ENCODE measurements around the gene UNC79. TPM values are rescaled to one million over a fixed set of nuclear protein-coding genes. Genes with fewer than 3 reads are reported as not detected.

Gene UNC79
- total RNA-seq, 1 experiment from 2014 or later: 0.07 TPM

DNA sequence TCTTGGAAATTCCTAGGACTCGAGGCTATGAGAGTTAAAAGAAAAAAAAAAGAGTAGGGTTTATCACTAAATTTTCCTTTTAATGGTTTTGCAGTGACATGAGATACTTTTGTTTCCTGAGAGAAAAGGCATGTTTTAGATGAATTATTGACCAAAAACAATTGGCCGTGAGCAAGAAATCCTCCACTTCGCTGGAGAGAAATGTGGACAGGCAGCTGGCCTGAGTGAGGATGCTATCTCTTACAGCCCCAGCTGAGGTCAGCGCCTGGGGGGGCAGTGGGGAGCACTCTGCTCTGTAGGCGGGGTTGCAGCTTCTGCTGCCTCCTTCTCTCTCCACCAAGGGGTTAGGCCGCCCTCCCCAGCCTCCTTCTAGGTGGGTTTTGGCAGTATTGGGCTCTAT is 302.9 kb downstream of the UNC79 start:
- H3K4me1 ChIP-seq (replicated peaks; ENCODE audit: insufficient read depth): no peaks in the 10 kb centered on the region
- intact Hi-C loops (cut with micrococcal nuclease; ENCODE audit: unreplicated experiment): no loop called here
- ChIA-PET CTCF (no interaction called here), POLR2A (ENCODE audit: unreplicated experiment) (no interaction called here)
- H3K27ac ChIP-seq: no peak overlapping the region
- H4K20me1 ChIP-seq (ENCODE audit: insufficient read depth): no peaks in the 10 kb centered on the region
- TF ChIP-seq, protein P1, sequence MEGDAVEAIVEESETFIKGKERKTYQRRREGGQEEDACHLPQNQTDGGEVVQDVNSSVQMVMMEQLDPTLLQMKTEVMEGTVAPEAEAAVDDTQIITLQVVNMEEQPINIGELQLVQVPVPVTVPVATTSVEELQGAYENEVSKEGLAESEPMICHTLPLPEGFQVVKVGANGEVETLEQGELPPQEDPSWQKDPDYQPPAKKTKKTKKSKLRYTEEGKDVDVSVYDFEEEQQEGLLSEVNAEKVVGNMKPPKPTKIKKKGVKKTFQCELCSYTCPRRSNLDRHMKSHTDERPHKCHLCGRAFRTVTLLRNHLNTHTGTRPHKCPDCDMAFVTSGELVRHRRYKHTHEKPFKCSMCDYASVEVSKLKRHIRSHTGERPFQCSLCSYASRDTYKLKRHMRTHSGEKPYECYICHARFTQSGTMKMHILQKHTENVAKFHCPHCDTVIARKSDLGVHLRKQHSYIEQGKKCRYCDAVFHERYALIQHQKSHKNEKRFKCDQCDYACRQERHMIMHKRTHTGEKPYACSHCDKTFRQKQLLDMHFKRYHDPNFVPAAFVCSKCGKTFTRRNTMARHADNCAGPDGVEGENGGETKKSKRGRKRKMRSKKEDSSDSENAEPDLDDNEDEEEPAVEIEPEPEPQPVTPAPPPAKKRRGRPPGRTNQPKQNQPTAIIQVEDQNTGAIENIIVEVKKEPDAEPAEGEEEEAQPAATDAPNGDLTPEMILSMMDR (conservative IDR thresholded peaks at IDR 0.05): no peak
- no peak for TF ChIP-seq EZH2 (IDR thresholded peaks at IDR 0.05; ENCODE audit: low read depth)
- H3K79me2 ChIP-seq (ENCODE audit: low read depth): no peaks in the 10 kb centered on the region
- H3K9me2 ChIP-seq (ENCODE audit: insufficient read depth): no peaks in the 10 kb centered on the region
- no TSS peak for BruUV-seq (replicated peaks)
- no peak overlapping the region for H3K4me3 ChIP-seq
- H3K4me2 ChIP-seq: no peak overlapping the region
- no peak for DNase-seq
- H3K27me3 ChIP-seq (ENCODE audit: insufficient read depth, low read depth): peaks cover 63% of the 10 kb centered on the region; the same call in 1 of the 2 replicates
- no peaks in the 10 kb centered on the region for H3K9me3 ChIP-seq (ENCODE audit: insufficient read depth, low read depth)
- H2AFZ ChIP-seq: no peak overlapping the region
- H3F3A ChIP-seq (ENCODE audit: insufficient read depth, low read depth): no peaks in the 10 kb centered on the region
- H3K36me3 ChIP-seq (ENCODE audit: low read depth): no peaks in the 10 kb centered on the region

DNA sequence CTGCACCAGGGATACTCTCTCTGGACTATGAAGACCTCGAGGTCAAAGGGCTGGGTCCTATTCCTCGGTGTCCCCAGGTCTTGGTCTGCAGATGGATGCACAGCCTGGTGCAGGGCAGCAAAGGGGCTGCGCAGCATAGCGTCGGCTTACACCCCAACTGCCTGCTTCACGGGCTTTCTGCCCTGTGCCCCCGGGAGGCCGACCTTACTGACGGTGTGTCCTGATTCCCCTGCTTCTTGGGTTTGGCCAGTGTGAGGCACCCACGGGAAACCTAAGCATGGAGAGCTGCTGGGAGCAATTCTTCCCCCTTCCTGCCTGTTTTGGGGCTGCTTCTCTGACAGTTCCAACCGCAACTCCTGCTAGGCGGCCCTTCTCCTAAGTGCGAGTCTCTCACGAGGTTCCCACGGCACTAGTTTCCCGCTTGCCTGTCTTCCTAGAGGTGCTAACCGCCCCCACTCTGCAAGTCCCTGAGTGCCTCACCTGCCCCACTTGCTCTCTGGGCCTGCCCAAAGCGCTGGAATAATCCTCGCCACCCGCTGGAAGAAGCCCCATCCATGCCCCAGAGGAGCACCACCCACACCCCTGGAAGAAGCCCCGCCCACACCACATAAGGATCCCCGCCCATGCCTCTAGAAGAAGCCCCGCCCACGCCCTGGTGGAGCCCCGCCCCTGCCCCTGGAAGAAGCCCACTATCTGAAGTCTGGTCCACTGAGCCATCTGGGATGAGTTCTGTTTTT is 303.5 kb downstream of the UNC79 start:
- Histone ChIP-seq H4K20me1 (ENCODE audit: insufficient read depth) (no peaks in the 10 kb centered on the region), H3K4me3 (no peak overlapping the region), H3K4me2 (no peak overlapping the region), H3K9me3 (ENCODE audit: insufficient read depth, low read depth) (no peaks in the 10 kb centered on the region), H3K27me3 (ENCODE audit: insufficient read depth, low read depth) (peaks cover 64% of the 10 kb centered on the region; the same call in 1 of the 2 replicates), H2AFZ (no peak overlapping the region), H3K79me2 (ENCODE audit: low read depth) (no peaks in the 10 kb centered on the region), H3F3A (ENCODE audit: insufficient read depth, low read depth) (no peaks in the 10 kb centered on the region), H3K36me3 (ENCODE audit: low read depth) (no peaks in the 10 kb centered on the region), H3K9me2 (ENCODE audit: insufficient read depth) (no peaks in the 10 kb centered on the region), H3K4me1 (replicated peaks; ENCODE audit: insufficient read depth) (no peaks in the 10 kb centered on the region), H3K27ac (no peak overlapping the region)
- no TSS peak for BruUV-seq (replicated peaks)
- ChIA-PET CTCF (no interaction called here), POLR2A (ENCODE audit: unreplicated experiment) (no interaction called here)
- TF ChIP-seq, protein P1 (conservative IDR thresholded peaks at IDR 0.05): no peak
- no peak for TF ChIP-seq EZH2 (IDR thresholded peaks at IDR 0.05; ENCODE audit: low read depth)
- intact Hi-C loops (cut with micrococcal nuclease; ENCODE audit: unreplicated experiment): no loop called here
- no peak for DNase-seq

DNA sequence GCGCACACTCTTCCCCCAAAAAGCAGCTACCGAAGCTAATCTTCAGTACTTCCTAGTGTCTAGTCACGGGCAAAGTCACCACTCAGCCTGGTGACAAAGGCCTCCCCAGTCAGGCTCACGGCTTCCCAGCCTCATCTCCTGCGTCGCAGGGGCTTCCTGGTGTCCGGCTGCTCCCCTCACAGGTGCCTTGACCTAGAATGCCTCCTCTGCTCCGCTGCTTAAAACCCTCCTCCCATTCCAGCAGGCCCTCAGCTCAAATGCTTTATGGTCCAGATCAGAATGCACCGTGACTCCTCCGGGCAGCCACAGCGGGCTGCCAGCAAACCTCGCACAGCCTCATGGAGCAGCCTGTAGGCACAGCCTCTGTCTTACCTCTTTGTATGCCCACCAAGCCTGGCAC is 304.5 kb downstream of the UNC79 start:
- intact Hi-C loops (cut with micrococcal nuclease; ENCODE audit: unreplicated experiment): no loop called here
- CTCF ChIA-PET: no interaction called here
- Histone ChIP-seq H3K36me3 (ENCODE audit: low read depth) (no peaks in the 10 kb centered on the region), H3K4me3 (no peak overlapping the region), H3K79me2 (ENCODE audit: low read depth) (no peaks in the 10 kb centered on the region), H3K4me1 (replicated peaks; ENCODE audit: insufficient read depth) (no peaks in the 10 kb centered on the region), H3F3A (ENCODE audit: insufficient read depth, low read depth) (no peaks in the 10 kb centered on the region), H3K9me3 (ENCODE audit: insufficient read depth, low read depth) (no peaks in the 10 kb centered on the region), H3K4me2 (no peak overlapping the region), H3K9me2 (ENCODE audit: insufficient read depth) (no peaks in the 10 kb centered on the region), H3K27me3 (ENCODE audit: insufficient read depth, low read depth) (peaks cover 57% of the 10 kb centered on the region; the same call in 1 of the 2 replicates), H3K27ac (no peak overlapping the region), H2AFZ (no peak overlapping the region), H4K20me1 (ENCODE audit: insufficient read depth) (no peaks in the 10 kb centered on the region)
- POLR2A ChIA-PET (ENCODE audit: unreplicated experiment): no interaction called here
- BruUV-seq (replicated peaks): no TSS peak
- TF ChIP-seq, protein P1 (conservative IDR thresholded peaks at IDR 0.05): no peak
- TF ChIP-seq EZH2 (IDR thresholded peaks at IDR 0.05; ENCODE audit: low read depth): no peak
- no peak for DNase-seq

All from PC-9 (cell line).